Middle frontal gyrus (tissue), 1 donor: ENCODE results near the gene BMERB1.
"Not testable (repeated sequence)": the region's sequence is repeated elsewhere in the genome, so short reads cannot be mapped to it uniquely, and the experiment has no call there.

ENCODE experiments used
- DNase-seq: peaks from one replicate; pipeline ENCODE4 v3.0.0-alpha.2; 2015; ENCODE audit warnings: low spot score; ENCODE audit errors: extremely low spot score

Gene BMERB1

GRCh38 chr16:15586716-15587115 lies 152.3 kb downstream of the BMERB1 start:
- no peak for DNase-seq

GRCh38 chr16:15587152-15587825 lies 152.9 kb downstream of the BMERB1 start:
- no peak for DNase-seq

GRCh38 chr16:15592324-15592723 lies 157.9 kb downstream of the BMERB1 start:
- DNase-seq = no peak

GRCh38 chr16:15593235-15593634 lies 158.8 kb downstream of the BMERB1 start:
- no peak for DNase-seq

GRCh38 chr16:15594711-15595320 lies 160.4 kb downstream of the BMERB1 start:
- no peak for DNase-seq

- DNase-seq = no peak
These were observed 162.7 kb downstream of the BMERB1 start for GRCh38 chr16:15597135-15597534.

- no peak for DNase-seq
These were observed 163.6 kb downstream of the BMERB1 start for GRCh38 chr16:15597822-15598647.

- DNase-seq = no peak
These were observed 164.3 kb downstream of the BMERB1 start for GRCh38 chr16:15598648-15599190.

GRCh38 chr16:15599303-15600070 lies 165.1 kb downstream of the BMERB1 start:
- DNase-seq = no peak

- DNase-seq = no peak
These were observed 167.0 kb downstream of the BMERB1 start for GRCh38 chr16:15601212-15601879.

GRCh38 chr16:15602285-15603044 lies 168.1 kb downstream of the BMERB1 start:
- DNase-seq = no peak

- peak; percentile 45 for DNase-seq
These were observed 170.4 kb downstream of the BMERB1 start for GRCh38 chr16:15604460-15605440.

GRCh38 chr16:15605839-15606517 lies 171.6 kb downstream of the BMERB1 start:
- no peak for DNase-seq

GRCh38 chr16:15606518-15607220 lies 172.3 kb downstream of the BMERB1 start:
- DNase-seq = no peak

- DNase-seq = not testable (repeated sequence)
These were observed 172.9 kb downstream of the BMERB1 start for GRCh38 chr16:15607221-15607699.

GRCh38 chr16:15607700-15608396 lies 173.5 kb downstream of the BMERB1 start:
- no peak for DNase-seq
